SK-N-SH treated with all-trans-retinoic acid at 6 μM for 48 hours (cell line): ENCODE results near the gene ZCCHC24.

ENCODE experiments used
- ATAC-seq: fragments of 200-7000 bp; cut with Tn5 transposase; 3 replicates; pipeline ENCODE4 v1.9.1; 2020; ENCODE audit warnings: mild to moderate bottlenecking, moderate library complexity
- BACH2 ChIP-seq: fragments of 250-450 bp; sonication (Bioruptor Pico); IDR thresholded peaks from 2 replicates; pipeline ENCODE4 v1.9.0; 2021; ENCODE audit warnings: mild to moderate bottlenecking, borderline replicate concordance
- CSDC2 ChIP-seq: fragments of 250-450 bp; sonication (Bioruptor Pico); IDR thresholded peaks from 2 replicates; pipeline ENCODE4 v1.5.0; 2020; ENCODE audit warnings: mild to moderate bottlenecking, moderate library complexity
- CSRNP3 ChIP-seq: fragments of 250-450 bp; sonication (Bioruptor Pico); IDR thresholded peaks from 2 replicates; pipeline ENCODE4 v1.5.1; 2021; ENCODE audit warnings: mild to moderate bottlenecking, moderate library complexity
- ESRRG ChIP-seq: fragments of 250-450 bp; sonication (Bioruptor Pico); IDR thresholded peaks from 2 replicates; pipeline ENCODE4 v1.6.1; 2021; ENCODE audit warnings: mild to moderate bottlenecking
- ISL1 ChIP-seq: fragments of 250-450 bp; sonication (Bioruptor Pico); IDR thresholded peaks from 2 replicates; pipeline ENCODE4 v2.1.2; 2022; ENCODE audit warnings: mild to moderate bottlenecking, moderate library complexity
- OSR1 ChIP-seq: fragments of 250-450 bp; sonication (Bioruptor Pico); IDR thresholded peaks from 2 replicates; pipeline ENCODE4 v1.8.0; 2022; ENCODE audit warnings: moderate library complexity, mild to moderate bottlenecking, inconsistent platforms
- PATZ1 ChIP-seq: fragments of 250-450 bp; sonication (Bioruptor Pico); IDR thresholded peaks from 2 replicates; pipeline ENCODE4 v1.8.0; 2020; ENCODE audit warnings: mild to moderate bottlenecking, moderate library complexity, borderline replicate concordance
- POU6F1 ChIP-seq: fragments of 250-450 bp; sonication (Bioruptor Pico); IDR thresholded peaks from 2 replicates; pipeline ENCODE4 v1.8.0; 2021; ENCODE audit warnings: low read depth, mild to moderate bottlenecking, moderate library complexity, borderline replicate concordance
- PPARA ChIP-seq: fragments of 250-450 bp; sonication (Bioruptor Pico); IDR thresholded peaks from 2 replicates; pipeline ENCODE4 v1.5.0; 2020; ENCODE audit warnings: mild to moderate bottlenecking, borderline replicate concordance
- RARB ChIP-seq: fragments of 250-450 bp; sonication (Bioruptor Pico); IDR thresholded peaks from 2 replicates; pipeline ENCODE4 v1.8.0; 2021; ENCODE audit warnings: mild to moderate bottlenecking, moderate library complexity
- SNAI2 ChIP-seq: fragments of 250-450 bp; sonication (Bioruptor Pico); IDR thresholded peaks from 2 replicates; pipeline ENCODE4 v1.5.0; 2020; ENCODE audit warnings: mild to moderate bottlenecking, moderate library complexity
- TCF4 ChIP-seq: fragments of 250-450 bp; sonication (Bioruptor Pico); IDR thresholded peaks from 2 replicates; pipeline ENCODE4 v1.8.0; 2021; ENCODE audit warnings: mild to moderate bottlenecking, moderate library complexity, borderline replicate concordance
- TOX ChIP-seq: fragments of 250-450 bp; sonication (Bioruptor Pico); IDR thresholded peaks from 2 replicates; pipeline ENCODE4 v1.8.0; 2021; ENCODE audit warnings: mild to moderate bottlenecking, moderate library complexity, borderline replicate concordance
- TSHZ2 ChIP-seq: fragments of 250-450 bp; sonication (Bioruptor Pico); IDR thresholded peaks from 2 replicates; pipeline ENCODE4 v1.5.0; 2020; ENCODE audit warnings: mild to moderate bottlenecking, moderate library complexity
- ZC3H10 ChIP-seq: fragments of 250-450 bp; sonication (Bioruptor Pico); IDR thresholded peaks from 2 replicates; pipeline ENCODE4 v1.5.1; 2021; ENCODE audit warnings: mild to moderate bottlenecking, moderate library complexity
- ZFP3 ChIP-seq: fragments of 250-450 bp; sonication (Bioruptor Pico); IDR thresholded peaks from 2 replicates; pipeline ENCODE4 v1.5.0; 2020; ENCODE audit warnings: mild to moderate bottlenecking, moderate library complexity
- ZFP30 ChIP-seq: fragments of 450-650 bp; formaldehyde crosslinking; IDR thresholded peaks from 2 replicates; pipeline ENCODE4 v1.5.0; 2022; ENCODE audit warnings: mild to moderate bottlenecking, moderate library complexity
- ZNF565 ChIP-seq: fragments of 450-650 bp; formaldehyde crosslinking; conservative IDR thresholded peaks from 2 replicates; pipeline ENCODE4 v1.5.0; 2020; ENCODE audit warnings: low read depth, mild to moderate bottlenecking, moderate library complexity
- ZNF70 ChIP-seq: fragments of 450-650 bp; formaldehyde crosslinking; IDR thresholded peaks from 2 replicates; pipeline ENCODE4 v1.5.0; 2020; ENCODE audit warnings: mild to moderate bottlenecking, moderate library complexity
- ZNF8 ChIP-seq: fragments of 450-650 bp; formaldehyde crosslinking; IDR thresholded peaks from 2 replicates; pipeline ENCODE4 v1.5.0; 2020; ENCODE audit warnings: mild to moderate bottlenecking, moderate library complexity

Gene ZCCHC24

GRCh38 chr10:79356104-79356503, 89.3 kb downstream of the ZCCHC24 start (continued):
- no peak for TF ChIP-seq ZC3H10 (CRISPR knock-in tag)

GRCh38 chr10:79355420-79356017, 89.9 kb downstream of the ZCCHC24 start:
- no peak for TF ChIP-seq SNAI2 (CRISPR knock-in tag)
- TF ChIP-seq BACH2 (CRISPR knock-in tag) = no peak
- TF ChIP-seq CSDC2 (CRISPR knock-in tag) = no peak
- no peak for TF ChIP-seq ZC3H10 (CRISPR knock-in tag)
- TF ChIP-seq ZNF8 (CRISPR knock-in tag) = no peak
- TF ChIP-seq RARB (CRISPR knock-in tag) = no peak
- no peak for TF ChIP-seq TCF4 (CRISPR knock-in tag)
- TF ChIP-seq PPARA (CRISPR knock-in tag) = no peak
- no peak for TF ChIP-seq OSR1
- no peak for TF ChIP-seq POU6F1
- no peak for TF ChIP-seq ZFP3
- no peak for TF ChIP-seq TOX (CRISPR knock-in tag)
- no peak for TF ChIP-seq ISL1
- TF ChIP-seq PATZ1 (CRISPR knock-in tag) = no peak
- no peak for TF ChIP-seq TSHZ2 (CRISPR knock-in tag)
- no peak for TF ChIP-seq ZFP30 (CRISPR knock-in tag)
- TF ChIP-seq ZNF70 (CRISPR knock-in tag) = no peak
- no peak for TF ChIP-seq ESRRG (CRISPR knock-in tag)
- TF ChIP-seq ZNF565 (CRISPR knock-in tag) = no peak
- no peak for ATAC-seq

- ATAC-seq = no peak
- TF ChIP-seq RARB (CRISPR knock-in tag) (no peak), ZNF70 (CRISPR knock-in tag) (no peak), CSDC2 (CRISPR knock-in tag) (no peak), CSRNP3 (CRISPR knock-in tag) (no peak)
Measured at GRCh38 chr10:79354615-79355014, 90.8 kb downstream of the ZCCHC24 start.

GRCh38 chr10:79354141-79354540, 91.3 kb downstream of the ZCCHC24 start:
- ATAC-seq = no peak
- no peak for TF ChIP-seq CSDC2 (CRISPR knock-in tag)
- TF ChIP-seq ISL1 = no peak
- TF ChIP-seq BACH2 (CRISPR knock-in tag) = no peak
- TF ChIP-seq, all 23 proteins: peak for 0

- no peak for ATAC-seq
- no peak for TF ChIP-seq TOX (CRISPR knock-in tag)
- TF ChIP-seq ISL1 = no peak
- TF ChIP-seq RARB (CRISPR knock-in tag) = no peak
- TF ChIP-seq TCF4 (CRISPR knock-in tag) = no peak
- TF ChIP-seq ZC3H10 (CRISPR knock-in tag) = no peak
- no peak for TF ChIP-seq CSRNP3 (CRISPR knock-in tag)
Measured at GRCh38 chr10:79353726-79354125, 91.7 kb downstream of the ZCCHC24 start.
